ENCODE data around the gene SLC26A2.
"Not testable (repeated sequence)": the region's sequence is repeated elsewhere in the genome, so short reads cannot be mapped to it uniquely, and the experiment has no call there.

Gene SLC26A2

GRCh38 chr5:149935431-149935901 is 25.1 kb upstream of the SLC26A2 start:
- intact Hi-C loops (cut with DNase I), result no loop called here

GRCh38 chr5:149936044-149936699 is 24.4 kb upstream of the SLC26A2 start:
- intact Hi-C loops (cut with DNase I), result no loop called here
- no peak for DNase-seq

More at GRCh38 chr5:149935431-149935901, 25.1 kb upstream of the SLC26A2 start:
- no peak for DNase-seq

GRCh38 chr5:149936700-149937091 is 23.9 kb upstream of the SLC26A2 start:
- intact Hi-C loops (cut with DNase I), result no loop called here
- no peak for DNase-seq

GRCh38 chr5:149937610-149938009 is 22.9 kb upstream of the SLC26A2 start:
- DNase-seq, result no peak
- intact Hi-C loops (cut with DNase I), result no loop called here

- no peak for DNase-seq
- intact Hi-C loops (cut with DNase I), result no loop called here
Observed at GRCh38 chr5:149938279-149938678, 22.3 kb upstream of the SLC26A2 start.

GRCh38 chr5:149938791-149939358 is 21.7 kb upstream of the SLC26A2 start:
- intact Hi-C loops (cut with DNase I), result no loop called here
- no peak for DNase-seq

GRCh38 chr5:149939546-149939945 is 21.0 kb upstream of the SLC26A2 start:
- intact Hi-C loops (cut with DNase I), result no loop called here
- no peak for DNase-seq

GRCh38 chr5:149940077-149940574 is 20.4 kb upstream of the SLC26A2 start:
- no peak for DNase-seq
- intact Hi-C loops (cut with DNase I), result no loop called here

GRCh38 chr5:149940941-149941644 is 19.5 kb upstream of the SLC26A2 start:
- intact Hi-C loops (cut with DNase I), result no loop called here
- no peak for DNase-seq

- DNase-seq, result no peak
- intact Hi-C loops (cut with DNase I), result no loop called here
Observed at GRCh38 chr5:149941795-149942194, 18.8 kb upstream of the SLC26A2 start.

- intact Hi-C loops (cut with DNase I), result no loop called here
- DNase-seq, result no peak
Observed at GRCh38 chr5:149942199-149942598, 18.4 kb upstream of the SLC26A2 start.

GRCh38 chr5:149942741-149943169 is 17.8 kb upstream of the SLC26A2 start:
- DNase-seq; intact Hi-C loops (cut with DNase I): not testable (repeated sequence)

- DNase-seq; intact Hi-C loops (cut with DNase I): not testable (repeated sequence)
Observed at GRCh38 chr5:149943177-149943949, 17.2 kb upstream of the SLC26A2 start.

GRCh38 chr5:149944666-149945065 is 15.9 kb upstream of the SLC26A2 start, which contains the start of gene PDE6A:
Gene PDE6A, minus strand, starts transcription at chr5:149944793. Its CDS starts 120 bp downstream, at chr5:149944673.
- DNase-seq, result no peak
- intact Hi-C loops (cut with DNase I), result no loop called here

- DNase-seq, result no peak
- intact Hi-C loops (cut with DNase I), result no loop called here
Observed at GRCh38 chr5:149946118-149946517, 14.4 kb upstream of the SLC26A2 start.

GRCh38 chr5:149948993-149949392 is 11.6 kb upstream of the SLC26A2 start:
- DNase-seq, result no peak
- intact Hi-C loops (cut with DNase I), result no loop called here

GRCh38 chr5:149951138-149951749 is 9.3 kb upstream of the SLC26A2 start:
- intact Hi-C loops (cut with DNase I), result no loop called here
- DNase-seq, result no peak

GRCh38 chr5:149953436-149954121 is 7.0 kb upstream of the SLC26A2 start:
- intact Hi-C loops (cut with DNase I), result no loop called here
- DNase-seq, result no peak
